Activated naive CD4-positive, alpha-beta T cell treated with Interleukin-2 at 50 U/mL for 16 hours (primary cell): Measurements from ENCODE around the gene BRS3.

Experiments
- DNase-seq: peaks from one replicate; pipeline ENCODE4 v3.0.0-alpha.2; 2020

Gene BRS3

GRCh38 chrX:136496186-136496763, 8.5 kb downstream of the BRS3 start:
- DNase-seq: no peak

GRCh38 chrX:136496764-136497555, 9.2 kb downstream of the BRS3 start:
- peak; percentile 86 for DNase-seq

GRCh38 chrX:136497556-136498052, 9.9 kb downstream of the BRS3 start, which contains the start of gene HTATSF1:
Gene HTATSF1, plus strand, starts transcription at chrX:136497592. Its CDS starts 93 bp downstream, at chrX:136497685.
- no peak for DNase-seq

GRCh38 chrX:136519069-136519468, 31.3 kb downstream of the BRS3 start:
- DNase-seq: no peak

- no peak for DNase-seq
Measured at GRCh38 chrX:136523770-136524169, 36.0 kb downstream of the BRS3 start.

- DNase-seq: no peak
Measured at GRCh38 chrX:136525738-136526606, 38.2 kb downstream of the BRS3 start.

- no peak for DNase-seq
Measured at GRCh38 chrX:136528645-136529315, 41.0 kb downstream of the BRS3 start.

GRCh38 chrX:136529795-136530194, 42.0 kb downstream of the BRS3 start:
- DNase-seq: no peak

GRCh38 chrX:136531951-136532350, 44.2 kb downstream of the BRS3 start, which contains the start of gene VGLL1:
Gene VGLL1, plus strand, starts transcription at chrX:136532215. Its CDS starts 3,806 bp downstream, at chrX:136536021.
- no peak for DNase-seq

- no peak for DNase-seq
Measured at GRCh38 chrX:136534131-136534530, 46.4 kb downstream of the BRS3 start.

- no peak for DNase-seq
Measured at GRCh38 chrX:136538811-136539210, 51.1 kb downstream of the BRS3 start.

- DNase-seq: no peak
Measured at GRCh38 chrX:136540226-136540625, 52.5 kb downstream of the BRS3 start.

GRCh38 chrX:136541294-136541693, 53.5 kb downstream of the BRS3 start:
- no peak for DNase-seq

- no peak for DNase-seq
Measured at GRCh38 chrX:136542281-136542680, 54.5 kb downstream of the BRS3 start.
